Esophagus muscularis mucosa (tissue), 3 donors: Measurements from ENCODE around the gene NUDT3.

Experiments
- POLR2AphosphoS5 ChIP-seq, 2 donors: sonication (generic); formaldehyde crosslinking; IDR thresholded peaks; one replicate each; pipeline ENCODE4 v1.6.1; 2017; ENCODE audit warnings: antibody characterized with exemption in 2 of 2
- TF ChIP-seq, protein P1 (sequence below), 3 experiments: fragments of 200-600 bp in 2 of 3; fragments of 450-650 bp in 1 of 3; sonication (generic) in 2 of 3; IDR thresholded peaks; one replicate each; pipeline ENCODE4 v1.5.1; 2017 to 2019; ENCODE audit warnings: antibody characterized with exemption in 3 of 3, mild to moderate bottlenecking in 2 of 3, moderate library complexity in 1 of 3

DNA sequence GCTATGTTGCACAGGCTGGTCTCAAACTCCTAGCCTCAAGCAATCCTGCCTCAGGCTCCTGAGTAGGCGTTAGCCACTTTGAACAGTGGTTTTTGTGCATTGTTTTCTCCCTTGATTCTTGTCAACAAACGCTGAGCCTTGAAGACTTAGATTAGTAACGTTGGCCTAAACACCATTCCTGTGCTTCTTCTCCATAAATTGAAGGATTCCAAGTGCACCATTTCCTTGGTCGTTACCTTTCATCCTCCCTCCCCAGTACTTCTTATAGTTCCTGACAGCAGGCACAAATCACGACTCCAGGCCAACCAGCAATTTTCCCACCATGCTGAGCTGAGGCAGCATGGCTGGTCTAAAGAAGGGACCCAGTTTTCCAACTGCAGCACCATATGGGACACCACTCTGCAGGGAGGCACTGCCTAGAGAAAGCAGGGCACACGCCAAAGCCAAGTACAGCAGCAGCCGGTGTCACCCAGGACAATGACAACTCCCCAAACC lies 24.5 kb upstream of the NUDT3 start:
- TF ChIP-seq, protein P1, sequence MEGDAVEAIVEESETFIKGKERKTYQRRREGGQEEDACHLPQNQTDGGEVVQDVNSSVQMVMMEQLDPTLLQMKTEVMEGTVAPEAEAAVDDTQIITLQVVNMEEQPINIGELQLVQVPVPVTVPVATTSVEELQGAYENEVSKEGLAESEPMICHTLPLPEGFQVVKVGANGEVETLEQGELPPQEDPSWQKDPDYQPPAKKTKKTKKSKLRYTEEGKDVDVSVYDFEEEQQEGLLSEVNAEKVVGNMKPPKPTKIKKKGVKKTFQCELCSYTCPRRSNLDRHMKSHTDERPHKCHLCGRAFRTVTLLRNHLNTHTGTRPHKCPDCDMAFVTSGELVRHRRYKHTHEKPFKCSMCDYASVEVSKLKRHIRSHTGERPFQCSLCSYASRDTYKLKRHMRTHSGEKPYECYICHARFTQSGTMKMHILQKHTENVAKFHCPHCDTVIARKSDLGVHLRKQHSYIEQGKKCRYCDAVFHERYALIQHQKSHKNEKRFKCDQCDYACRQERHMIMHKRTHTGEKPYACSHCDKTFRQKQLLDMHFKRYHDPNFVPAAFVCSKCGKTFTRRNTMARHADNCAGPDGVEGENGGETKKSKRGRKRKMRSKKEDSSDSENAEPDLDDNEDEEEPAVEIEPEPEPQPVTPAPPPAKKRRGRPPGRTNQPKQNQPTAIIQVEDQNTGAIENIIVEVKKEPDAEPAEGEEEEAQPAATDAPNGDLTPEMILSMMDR (IDR thresholded peaks at IDR 0.05): no peak
- TF ChIP-seq POLR2AphosphoS5 (IDR thresholded peaks at IDR 0.05): no peak
